A549 treated with Mapracorat at 1 μM for 4 hours (cell line): ENCODE data around the gene GNPDA1. TPM values are rescaled to one million over a fixed set of nuclear protein-coding genes. Genes with fewer than 3 reads are reported as not detected.

Experiments
- total RNA-seq: library from RNA; stranded (reverse); fragments of 200-300 nt; extraction: Qiagen RNA extraction; gene quantifications from 5 replicates; pipeline ENCODE4 v1.2.3, GENCODE V29; 2022

Gene GNPDA1
- total RNA-seq, result 57.5 to 69.1 TPM (median 64.6 TPM) in 5 replicates

DNA sequence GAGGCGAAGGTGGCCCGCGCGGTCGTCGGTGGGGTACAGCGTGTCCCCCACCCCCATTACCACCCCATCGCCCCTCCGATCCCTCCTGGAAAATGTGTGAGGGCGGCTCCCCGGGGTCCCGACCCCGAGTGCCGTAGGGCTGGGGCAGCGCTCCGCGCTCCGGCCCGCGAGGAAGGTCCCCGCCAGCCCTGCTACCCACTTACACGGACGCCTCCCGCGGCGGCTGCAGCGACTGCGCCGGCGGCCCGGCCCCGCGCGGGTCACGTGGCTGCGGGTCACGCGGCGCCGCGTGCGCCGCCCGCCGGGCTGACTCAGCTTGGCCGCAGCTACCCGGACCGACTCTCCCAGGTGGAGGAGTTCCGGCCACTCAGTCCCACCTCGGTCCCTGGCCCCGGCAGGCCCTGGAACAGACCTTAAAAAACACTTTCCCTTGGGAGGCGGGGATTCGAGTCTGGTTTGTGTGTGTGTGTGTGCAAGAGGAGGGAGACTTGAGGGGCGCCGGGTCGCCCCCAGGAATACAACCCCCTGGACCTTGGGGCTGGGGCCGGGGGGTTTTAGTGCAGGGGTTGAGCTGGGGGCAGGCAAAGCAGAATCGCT is at the start of gene GNPDA1:
GNPDA1 (minus strand) TSS at position 236 of the 597 bp plus-strand sequence. CDS start 992 bp downstream, outside the sequence.

DNA sequence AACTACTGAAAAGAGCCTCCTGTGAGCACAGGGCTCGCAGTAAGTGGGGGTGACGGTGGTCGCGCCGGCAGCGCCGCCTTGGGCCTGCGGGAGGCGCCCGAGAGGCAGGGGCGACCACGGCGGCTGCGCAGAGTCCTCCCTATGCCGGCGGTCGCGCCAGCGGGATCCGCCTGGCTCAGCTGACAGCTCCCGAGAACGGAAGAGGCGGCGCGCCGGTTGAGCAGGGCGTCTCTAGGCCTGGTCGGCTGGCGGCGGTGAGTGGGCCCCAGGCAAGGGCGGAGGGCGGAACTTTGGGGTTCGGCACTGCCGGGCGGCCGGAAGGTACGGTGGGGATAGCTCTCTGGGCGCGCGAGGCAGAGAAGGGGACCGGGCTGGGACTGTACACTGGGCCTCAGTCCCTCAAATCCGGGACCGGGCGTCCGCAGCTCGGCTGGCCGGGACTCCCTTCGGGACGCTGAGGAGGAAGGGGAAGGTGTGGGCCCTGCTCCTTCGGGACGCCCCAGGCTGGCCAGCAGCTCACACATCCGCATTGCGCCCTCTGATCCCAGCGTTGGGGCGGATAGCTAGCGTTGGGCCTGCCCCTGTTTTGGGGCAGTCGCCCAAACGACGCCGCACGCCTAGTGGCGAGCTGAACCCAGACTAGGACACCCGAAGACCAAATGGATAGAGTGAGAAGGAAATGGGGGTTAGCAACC is 43.8 kb downstream of the GNPDA1 start, which contains the start of gene RNF14:
RNF14 (plus strand) TSS at position 192 of the 695 bp plus-strand sequence. CDS start 4,484 bp downstream, outside the sequence.

DNA sequence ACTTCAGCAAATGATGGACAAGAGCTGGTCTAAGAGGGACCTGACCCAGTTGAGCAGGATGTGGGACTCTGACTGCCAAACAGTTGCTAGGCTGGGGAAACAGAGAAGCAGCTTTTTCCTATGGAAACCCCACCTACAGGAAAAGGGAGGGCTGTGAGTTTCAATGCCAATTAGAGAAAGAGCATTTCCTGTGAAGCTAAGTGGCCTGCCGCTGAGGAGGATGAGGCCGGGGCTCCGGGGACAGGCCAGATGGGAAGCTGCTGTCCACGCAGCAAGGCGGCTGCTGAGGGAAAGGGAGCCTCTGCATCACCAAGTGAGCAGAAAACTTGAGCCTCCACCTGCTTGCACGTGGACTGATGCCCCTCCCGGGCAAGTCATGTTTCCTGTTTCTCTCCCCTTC is 54.7 kb downstream of the GNPDA1 start, which contains the start of gene PCDH12:
PCDH12 (minus strand) TSS at position 90 of the 400 bp plus-strand sequence. CDS start 351 bp downstream, outside the sequence.

Other genes with a start within 250 kb of the GNPDA1 start
- 2.2 to 3.8 TPM (median 3.0 TPM) in 5 replicates for gene PCDH1, start 134.6 kb downstream of the GNPDA1 start, total RNA-seq
- gene DELE1, start 89.2 kb downstream of the GNPDA1 start, total RNA-seq, result 45.5 to 58.1 TPM (median 51.2 TPM) in 5 replicates
- gene PCDH12, start 54.8 kb downstream of the GNPDA1 start, total RNA-seq, result 0.01 to 0.11 TPM (median 0.02 TPM) in 3 of 5 replicates, not detected in the others
- 54.4 to 64.3 TPM (median 61.5 TPM) in 5 replicates for gene RNF14, start 43.9 kb downstream of the GNPDA1 start, total RNA-seq
- gene NDFIP1, start 95.8 kb upstream of the GNPDA1 start, total RNA-seq, result 44.4 to 53.3 TPM (median 48.8 TPM) in 5 replicates